GM12864 (cell line): Measurements from ENCODE around the gene ARHGEF3.

Source experiments
- DNase-seq: peaks from one replicate; pipeline ENCODE4 v3.0.0-alpha.2; 2011; ENCODE audit warnings: low read depth
- H3K4me3 ChIP-seq: 2 replicates; pipeline ENCODE4 v1.5.1; 2011; ENCODE audit warnings: mild to moderate bottlenecking, low read depth, low read length, control low read depth
- CTCF ChIP-seq: IDR thresholded peaks from 2 replicates; pipeline ENCODE4 v1.5.1; 2011; ENCODE audit warnings: low read depth, mild to moderate bottlenecking, moderate library complexity, low read length, control low read depth, inconsistent platforms; ENCODE audit errors: missing control alignments

The ARHGEF3 gene

DNA sequence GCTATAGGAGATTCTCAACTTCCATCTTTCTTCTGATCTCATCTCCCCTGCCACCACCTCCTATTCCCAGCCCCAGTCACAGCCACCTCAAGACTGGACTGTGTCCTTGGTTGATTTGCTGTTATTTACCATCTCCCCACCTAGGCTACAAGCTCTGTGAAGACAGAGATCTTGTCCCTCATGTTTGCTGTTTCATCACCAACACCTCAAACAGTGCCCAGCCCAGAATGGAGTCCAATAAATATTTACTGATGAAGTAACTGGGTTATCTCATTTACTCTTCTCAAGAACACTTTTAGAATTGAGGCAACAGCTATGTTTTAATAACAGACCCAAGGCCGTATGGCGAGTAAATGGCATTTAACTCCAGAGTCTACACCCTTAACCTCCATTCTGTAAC, 29.1 kb upstream of the ARHGEF3 start:
- TF ChIP-seq CTCF = no peak
- H3K4me3 ChIP-seq = no peak overlapping the region
- DNase-seq = no peak

DNA sequence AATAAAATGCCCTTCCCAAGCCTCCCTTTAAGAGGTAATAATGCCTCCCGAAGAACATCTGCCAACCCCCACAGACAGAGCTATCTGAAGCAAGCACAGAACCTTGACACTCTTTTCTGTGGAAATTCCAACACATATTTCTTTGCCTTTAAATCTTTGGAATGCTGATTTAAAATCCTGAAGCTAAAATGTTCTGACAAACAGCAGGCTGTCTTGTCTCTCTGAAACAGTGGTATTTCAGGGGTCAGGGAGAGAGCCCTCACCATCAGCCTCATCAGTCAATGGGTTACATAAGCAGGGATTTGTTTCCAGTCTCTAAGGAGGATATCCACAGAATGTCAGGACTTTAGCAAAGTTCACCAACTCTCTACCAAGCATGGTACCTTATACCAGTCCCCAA, 27.8 kb upstream of the ARHGEF3 start:
- no peak for DNase-seq
- H3K4me3 ChIP-seq = no peak overlapping the region
- TF ChIP-seq CTCF = no peak

DNA sequence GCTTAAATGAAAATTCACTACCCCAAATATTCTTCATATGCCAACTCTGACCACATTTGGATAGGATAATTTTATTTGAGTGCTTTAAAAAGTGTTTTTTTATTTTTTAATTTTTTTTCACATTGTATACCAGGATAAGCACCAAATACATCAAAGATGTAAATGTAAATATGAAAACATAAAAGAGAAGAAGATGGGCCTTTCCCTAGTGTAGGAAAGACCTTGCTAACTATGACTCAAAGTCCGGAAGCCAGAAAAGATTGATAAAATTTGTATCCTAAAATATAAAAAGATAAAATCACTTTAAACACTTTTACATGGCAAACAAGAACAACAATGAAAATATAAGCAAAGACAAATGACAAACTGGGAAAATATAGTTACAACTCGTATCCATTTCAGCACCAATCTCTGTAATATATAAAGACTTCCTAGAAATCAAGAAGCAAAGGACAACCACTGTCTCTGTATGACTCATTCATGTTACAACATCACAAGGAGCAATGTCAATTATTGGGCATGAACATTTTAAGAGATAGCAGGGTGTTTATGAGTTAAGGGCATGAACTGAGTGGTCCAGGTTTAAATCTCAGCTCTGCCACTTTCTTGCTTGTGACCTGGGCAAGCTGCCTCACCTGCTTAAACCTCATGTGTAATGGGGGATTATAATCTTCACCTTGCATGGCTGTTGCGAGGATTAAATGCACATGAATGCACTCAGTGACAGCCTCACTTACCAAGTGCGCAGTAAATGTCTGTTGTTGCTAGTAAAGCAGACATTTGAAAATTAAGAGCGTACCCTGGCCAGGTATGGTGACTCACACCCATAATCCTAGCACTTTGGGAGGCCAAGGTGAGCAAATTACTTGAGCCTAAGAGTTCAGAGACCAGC, 25.3 kb upstream of the ARHGEF3 start:
- no peak overlapping the region for H3K4me3 ChIP-seq
- no peak for DNase-seq
- no peak for TF ChIP-seq CTCF

DNA sequence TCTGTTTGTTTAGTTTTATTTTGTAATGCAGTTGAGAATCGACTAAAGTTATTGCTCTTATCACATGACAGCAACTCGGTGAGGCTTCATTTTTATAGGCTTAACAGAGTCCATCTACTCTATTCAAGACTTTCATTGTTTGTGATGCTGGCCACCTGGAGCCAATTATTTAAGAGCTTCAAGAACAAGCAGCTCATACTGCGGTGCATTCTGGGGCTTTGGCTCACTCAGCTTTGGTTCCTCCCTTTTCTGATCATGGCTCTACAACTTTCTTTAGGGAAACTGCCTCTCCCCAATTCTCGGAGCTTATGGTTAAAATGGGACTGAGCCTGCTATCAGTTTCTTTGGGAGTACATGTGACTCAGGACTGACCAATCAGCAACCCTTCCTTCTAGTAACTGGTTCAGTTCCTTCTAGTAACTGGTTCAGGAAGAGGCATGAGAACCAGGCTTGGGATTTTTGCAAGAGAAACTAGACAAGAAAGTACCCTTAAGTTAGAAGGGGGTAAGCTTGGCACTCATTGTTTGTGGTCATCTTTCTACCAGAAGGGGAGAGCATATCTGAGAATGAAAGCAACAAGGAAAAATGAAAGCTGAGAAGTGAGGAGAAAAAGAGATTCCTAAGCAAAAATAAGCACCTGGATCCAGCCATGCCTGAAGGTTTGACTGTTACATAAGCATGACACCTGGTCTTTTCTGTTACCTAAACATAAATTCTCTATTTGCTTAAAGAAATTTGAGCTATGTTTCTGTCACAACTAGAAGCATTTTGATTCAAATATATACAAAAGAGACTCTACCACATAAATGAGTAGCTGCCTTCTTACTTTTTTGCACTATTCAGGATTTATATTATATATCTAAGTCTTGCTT, 24.1 kb upstream of the ARHGEF3 start:
- DNase-seq = no peak
- no peak for TF ChIP-seq CTCF
- no peak overlapping the region for H3K4me3 ChIP-seq

- DNase-seq = no peak
- no peak for TF ChIP-seq CTCF
- H3K4me3 ChIP-seq = no peak overlapping the region
These were observed 22.4 kb upstream of the ARHGEF3 start for GRCh38 chr3:56823984-56824703.

DNA sequence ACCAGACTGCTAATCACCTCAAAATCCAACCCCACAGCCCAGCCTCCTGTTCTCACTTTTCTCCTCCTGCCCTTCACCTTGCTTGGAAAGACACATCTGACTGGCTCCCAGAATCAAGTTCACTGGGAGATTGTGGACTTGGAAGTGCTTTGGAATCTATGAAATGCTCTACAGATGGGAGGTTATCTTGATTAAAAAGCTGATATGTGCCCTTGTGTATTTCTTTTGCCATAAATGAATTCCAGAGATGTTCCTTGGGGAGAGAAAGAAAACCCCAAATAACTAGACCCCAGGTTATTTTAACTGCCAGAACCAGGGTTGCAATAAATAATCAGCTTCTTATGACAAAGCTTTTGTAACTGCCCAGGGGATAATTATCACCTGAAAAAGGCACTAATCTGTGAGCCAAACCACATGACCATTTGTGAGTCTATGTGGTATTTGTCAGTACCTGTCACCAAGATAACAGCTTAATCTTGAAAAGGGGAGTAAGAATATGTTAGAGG, 21.7 kb upstream of the ARHGEF3 start:
- DNase-seq = no peak
- no peak overlapping the region for H3K4me3 ChIP-seq

More for the DNA sequence above, 21.7 kb upstream of the ARHGEF3 start:
- no peak for TF ChIP-seq CTCF
